Measurements from ENCODE around the gene SKAP1. TPM values are rescaled to one million over a fixed set of nuclear protein-coding genes. Genes with fewer than 3 reads are reported as not detected.
"Not testable (repeated sequence)": the region's sequence is repeated elsewhere in the genome, so short reads cannot be mapped to it uniquely, and the experiment has no call there.

SKAP1 gene
- total and polyA plus RNA-seq, 2 donors (not counting 1 experiment from before 2014, with no cell fraction given): not detected

- H3K9me3 ChIP-seq (ENCODE audit: control insufficient read depth, insufficient read depth, low read depth, low read length): no peaks in the 10 kb centered on the region
- no peaks in the 10 kb centered on the region for H4K20me1 ChIP-seq (ENCODE audit: control insufficient read depth, extremely low read depth, insufficient read depth, low read length)
- H3K27ac ChIP-seq (ENCODE audit: insufficient read depth, low read length): no peak overlapping the region
- H3K79me2 ChIP-seq (ENCODE audit: control insufficient read depth, insufficient read depth, low read length): no peaks in the 10 kb centered on the region
- H2AFZ ChIP-seq (ENCODE audit: low read length): no peak overlapping the region
- TF ChIP-seq EZH2 (IDR thresholded peaks at IDR 0.05; ENCODE audit: low read length, missing control alignments): no peak
- TF ChIP-seq, protein P1, sequence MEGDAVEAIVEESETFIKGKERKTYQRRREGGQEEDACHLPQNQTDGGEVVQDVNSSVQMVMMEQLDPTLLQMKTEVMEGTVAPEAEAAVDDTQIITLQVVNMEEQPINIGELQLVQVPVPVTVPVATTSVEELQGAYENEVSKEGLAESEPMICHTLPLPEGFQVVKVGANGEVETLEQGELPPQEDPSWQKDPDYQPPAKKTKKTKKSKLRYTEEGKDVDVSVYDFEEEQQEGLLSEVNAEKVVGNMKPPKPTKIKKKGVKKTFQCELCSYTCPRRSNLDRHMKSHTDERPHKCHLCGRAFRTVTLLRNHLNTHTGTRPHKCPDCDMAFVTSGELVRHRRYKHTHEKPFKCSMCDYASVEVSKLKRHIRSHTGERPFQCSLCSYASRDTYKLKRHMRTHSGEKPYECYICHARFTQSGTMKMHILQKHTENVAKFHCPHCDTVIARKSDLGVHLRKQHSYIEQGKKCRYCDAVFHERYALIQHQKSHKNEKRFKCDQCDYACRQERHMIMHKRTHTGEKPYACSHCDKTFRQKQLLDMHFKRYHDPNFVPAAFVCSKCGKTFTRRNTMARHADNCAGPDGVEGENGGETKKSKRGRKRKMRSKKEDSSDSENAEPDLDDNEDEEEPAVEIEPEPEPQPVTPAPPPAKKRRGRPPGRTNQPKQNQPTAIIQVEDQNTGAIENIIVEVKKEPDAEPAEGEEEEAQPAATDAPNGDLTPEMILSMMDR (conservative IDR thresholded peaks at IDR 0.05 in 1 of 2, IDR thresholded peaks at IDR 0.05 in 1 of 2; ENCODE audit: low read depth in 1 of 2, low read length in 2 of 2): no peak
- H3K9ac ChIP-seq (ENCODE audit: insufficient read depth, low read length): no peak overlapping the region
- no peak for DNase-seq (ENCODE audit: low read depth in 2 of 2)
- H3K4me2 ChIP-seq (ENCODE audit: extremely low read depth, insufficient read depth, low read length): no peak overlapping the region
- H3K27me3 ChIP-seq (ENCODE audit: control insufficient read depth, insufficient read depth, low read length): peaks cover 18% of the 10 kb centered on the region
- no peaks in the 10 kb centered on the region for H3K36me3 ChIP-seq (ENCODE audit: control insufficient read depth, insufficient read depth, low read length)
- no peak overlapping the region for H3K4me3 ChIP-seq (replicated peaks in 1 of 4; ENCODE audit: control extremely low read depth in 1 of 4, insufficient read depth in 1 of 4, low read depth in 3 of 4, low read length in 4 of 4)
- H3K4me1 ChIP-seq (ENCODE audit: control insufficient read depth, extremely low read depth, insufficient read depth, low read length): no peaks in the 10 kb centered on the region
Measured at GRCh38 chr17:48190871-48191270, 239.1 kb downstream of the SKAP1 start.

- Histone ChIP-seq H2AFZ (ENCODE audit: low read length) (no peak overlapping the region), H3K4me3 (replicated peaks in 1 of 4; ENCODE audit: control extremely low read depth in 1 of 4, insufficient read depth in 1 of 4, low read depth in 3 of 4, low read length in 4 of 4) (no peak overlapping the region), H3K9me3 (ENCODE audit: control insufficient read depth, insufficient read depth, low read depth, low read length) (no peaks in the 10 kb centered on the region), H3K36me3 (ENCODE audit: control insufficient read depth, insufficient read depth, low read length) (no peaks in the 10 kb centered on the region), H3K27me3 (ENCODE audit: control insufficient read depth, insufficient read depth, low read length) (peaks cover 17% of the 10 kb centered on the region), H3K79me2 (ENCODE audit: control insufficient read depth, insufficient read depth, low read length) (no peaks in the 10 kb centered on the region), H3K9ac (ENCODE audit: insufficient read depth, low read length) (no peak overlapping the region), H3K4me2 (ENCODE audit: extremely low read depth, insufficient read depth, low read length) (no peak overlapping the region), H3K4me1 (ENCODE audit: control insufficient read depth, extremely low read depth, insufficient read depth, low read length) (no peaks in the 10 kb centered on the region), H3K27ac (ENCODE audit: insufficient read depth, low read length) (no peak overlapping the region), H4K20me1 (ENCODE audit: control insufficient read depth, extremely low read depth, insufficient read depth, low read length) (no peaks in the 10 kb centered on the region)
- no peak for DNase-seq (ENCODE audit: low read depth in 2 of 2)
- TF ChIP-seq, protein P1 (conservative IDR thresholded peaks at IDR 0.05 in 1 of 2, IDR thresholded peaks at IDR 0.05 in 1 of 2; ENCODE audit: low read depth in 1 of 2, low read length in 2 of 2): no peak
Measured at GRCh38 chr17:48187872-48188608, 242.0 kb downstream of the SKAP1 start.

GRCh38 chr17:48186317-48186716 lies 243.7 kb downstream of the SKAP1 start:
- not testable (repeated sequence) for H3K4me2 ChIP-seq (ENCODE audit: extremely low read depth, insufficient read depth, low read length); H2AFZ ChIP-seq (ENCODE audit: low read length); DNase-seq (ENCODE audit: low read depth in 2 of 2); H3K4me3 ChIP-seq (replicated peaks in 1 of 4; ENCODE audit: control extremely low read depth in 1 of 4, insufficient read depth in 1 of 4, low read depth in 3 of 4, low read length in 4 of 4); H3K27ac ChIP-seq (ENCODE audit: insufficient read depth, low read length); H3K9ac ChIP-seq (ENCODE audit: insufficient read depth, low read length); H3K36me3 ChIP-seq (ENCODE audit: control insufficient read depth, insufficient read depth, low read length); H3K79me2 ChIP-seq (ENCODE audit: control insufficient read depth, insufficient read depth, low read length); H4K20me1 ChIP-seq (ENCODE audit: control insufficient read depth, extremely low read depth, insufficient read depth, low read length); H3K9me3 ChIP-seq (ENCODE audit: control insufficient read depth, insufficient read depth, low read depth, low read length); H3K4me1 ChIP-seq (ENCODE audit: control insufficient read depth, extremely low read depth, insufficient read depth, low read length)
- peaks cover 20% of the 10 kb centered on the region for H3K27me3 ChIP-seq (ENCODE audit: control insufficient read depth, insufficient read depth, low read length)
